Measurements from ENCODE around the gene PAX7.

DNA sequence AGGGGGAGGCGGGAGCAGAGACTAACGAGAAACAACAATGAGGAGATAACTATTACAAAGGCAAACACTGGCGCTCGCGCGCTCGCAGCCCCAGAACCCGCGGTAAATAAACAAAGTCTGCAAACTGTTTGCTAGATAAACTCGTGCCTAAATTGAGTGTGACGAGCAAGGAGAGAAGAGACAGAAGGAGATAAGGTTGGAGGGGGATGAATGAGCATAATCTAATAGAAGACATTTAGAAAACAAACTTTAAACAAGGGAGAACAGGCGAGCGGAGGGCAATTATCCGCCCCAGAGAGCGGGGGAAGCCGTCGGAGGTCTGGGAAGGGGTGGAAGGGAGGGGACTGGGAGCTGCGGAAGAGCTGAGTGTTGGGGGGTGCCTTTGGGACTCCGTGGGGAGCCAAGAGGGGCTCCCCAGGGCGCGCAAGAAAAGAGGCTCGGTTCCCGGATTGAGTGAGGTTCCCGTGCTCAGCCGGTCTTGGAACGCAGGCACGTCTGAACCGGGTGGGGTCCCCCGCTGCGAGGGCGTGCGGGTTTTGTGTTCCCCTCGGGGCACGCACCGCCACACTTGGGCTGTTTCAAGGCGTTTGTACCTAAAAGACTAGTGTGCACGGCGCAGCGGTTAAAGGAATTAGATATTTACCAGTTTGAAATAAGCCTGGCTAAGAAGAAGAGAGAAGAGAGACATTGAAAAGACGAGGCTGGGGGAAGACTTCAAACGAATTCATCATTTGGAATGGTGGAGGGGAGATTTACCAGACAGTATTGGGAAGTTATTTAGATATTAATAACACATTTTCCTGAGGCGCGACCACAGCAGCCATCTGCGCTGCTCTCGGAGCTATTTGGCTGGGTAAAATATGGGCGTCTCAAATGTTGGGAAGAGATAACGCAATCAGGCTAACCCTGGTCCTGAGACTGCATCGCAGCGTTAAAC lies 10.6 kb downstream of the PAX7 start:
- TF ChIP-seq, protein P1, sequence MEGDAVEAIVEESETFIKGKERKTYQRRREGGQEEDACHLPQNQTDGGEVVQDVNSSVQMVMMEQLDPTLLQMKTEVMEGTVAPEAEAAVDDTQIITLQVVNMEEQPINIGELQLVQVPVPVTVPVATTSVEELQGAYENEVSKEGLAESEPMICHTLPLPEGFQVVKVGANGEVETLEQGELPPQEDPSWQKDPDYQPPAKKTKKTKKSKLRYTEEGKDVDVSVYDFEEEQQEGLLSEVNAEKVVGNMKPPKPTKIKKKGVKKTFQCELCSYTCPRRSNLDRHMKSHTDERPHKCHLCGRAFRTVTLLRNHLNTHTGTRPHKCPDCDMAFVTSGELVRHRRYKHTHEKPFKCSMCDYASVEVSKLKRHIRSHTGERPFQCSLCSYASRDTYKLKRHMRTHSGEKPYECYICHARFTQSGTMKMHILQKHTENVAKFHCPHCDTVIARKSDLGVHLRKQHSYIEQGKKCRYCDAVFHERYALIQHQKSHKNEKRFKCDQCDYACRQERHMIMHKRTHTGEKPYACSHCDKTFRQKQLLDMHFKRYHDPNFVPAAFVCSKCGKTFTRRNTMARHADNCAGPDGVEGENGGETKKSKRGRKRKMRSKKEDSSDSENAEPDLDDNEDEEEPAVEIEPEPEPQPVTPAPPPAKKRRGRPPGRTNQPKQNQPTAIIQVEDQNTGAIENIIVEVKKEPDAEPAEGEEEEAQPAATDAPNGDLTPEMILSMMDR (IDR thresholded peaks at IDR 0.05): no peak
- TF ChIP-seq ZFX (IDR thresholded peaks at IDR 0.05; ENCODE audit: borderline replicate concordance): no peak
